GM06990 (cell line): ENCODE results near the gene HS6ST2.
A peak's percentile ranks its signal among the peaks of the same experiment; 100 is the strongest.

ENCODE experiments used
- DNase-seq: peaks from one replicate; pipeline ENCODE4 v3.0.0-alpha.2; 2011; ENCODE audit not compliant: insufficient read length; ENCODE audit errors: extremely low read depth
- H3K27me3 ChIP-seq: replicated peaks from 2 replicates; pipeline ENCODE4 v1.6.0; 2011; ENCODE audit warnings: low read length; ENCODE audit not compliant: control insufficient read depth, insufficient read depth
- H3K36me3 ChIP-seq: 2 replicates; pipeline ENCODE4 v1.5.1; 2011; ENCODE audit warnings: low read length; ENCODE audit not compliant: control insufficient read depth, insufficient read depth
- H3K4me3 ChIP-seq: replicated peaks from 2 replicates; pipeline ENCODE4 v1.5.1; 2011; ENCODE audit warnings: low read depth, mild to moderate bottlenecking, control low read depth, low read length
- TF ChIP-seq, protein P1 (sequence below): IDR thresholded peaks from 2 replicates; pipeline ENCODE4 v1.5.1; 2011; ENCODE audit warnings: low read length, control low read depth, mild to moderate bottlenecking, inconsistent platforms; ENCODE audit not compliant: insufficient read depth, poor library complexity, severe bottlenecking

Gene HS6ST2

DNA sequence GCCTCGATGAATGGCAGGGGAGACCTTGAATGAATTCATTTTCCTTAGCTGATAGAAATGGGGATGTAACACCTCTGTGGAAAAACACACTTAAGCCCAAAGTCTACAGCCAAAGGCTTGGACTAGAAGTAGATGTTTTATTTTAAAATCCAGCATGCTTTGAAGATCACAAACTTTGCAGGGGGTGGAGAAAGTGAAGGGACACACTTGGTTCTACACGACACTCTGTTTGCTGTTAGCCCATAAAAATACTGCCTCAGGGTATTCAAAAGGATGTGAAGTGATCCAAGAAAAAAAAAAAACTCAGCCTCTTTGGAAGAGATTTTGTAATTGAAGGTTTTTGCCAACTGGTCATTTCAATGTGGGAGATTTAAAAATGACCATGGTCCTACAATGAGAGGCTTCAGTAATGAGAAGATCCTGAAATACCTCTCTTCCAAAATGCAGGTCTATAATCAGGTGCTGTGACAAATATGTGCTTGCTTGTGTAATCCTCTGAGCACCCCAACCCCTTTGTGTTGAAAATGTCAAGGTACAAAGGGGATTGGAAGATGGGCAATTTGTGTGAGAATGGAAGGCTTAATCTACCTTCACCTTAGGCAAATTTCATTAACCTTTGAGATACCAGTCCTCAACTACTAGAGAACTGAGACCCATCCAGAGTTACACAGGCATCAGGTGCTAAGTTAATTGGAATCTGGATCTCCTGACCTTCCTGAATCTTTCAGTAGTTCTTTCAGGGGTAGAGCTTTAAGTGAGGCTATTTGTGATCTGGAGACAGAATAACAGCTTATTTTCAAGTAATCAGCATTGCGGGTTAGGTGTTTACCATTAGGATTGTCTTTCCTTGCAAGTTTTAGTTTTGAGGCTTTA lies 82.5 kb downstream of the HS6ST2 start:
- TF ChIP-seq, protein P1, sequence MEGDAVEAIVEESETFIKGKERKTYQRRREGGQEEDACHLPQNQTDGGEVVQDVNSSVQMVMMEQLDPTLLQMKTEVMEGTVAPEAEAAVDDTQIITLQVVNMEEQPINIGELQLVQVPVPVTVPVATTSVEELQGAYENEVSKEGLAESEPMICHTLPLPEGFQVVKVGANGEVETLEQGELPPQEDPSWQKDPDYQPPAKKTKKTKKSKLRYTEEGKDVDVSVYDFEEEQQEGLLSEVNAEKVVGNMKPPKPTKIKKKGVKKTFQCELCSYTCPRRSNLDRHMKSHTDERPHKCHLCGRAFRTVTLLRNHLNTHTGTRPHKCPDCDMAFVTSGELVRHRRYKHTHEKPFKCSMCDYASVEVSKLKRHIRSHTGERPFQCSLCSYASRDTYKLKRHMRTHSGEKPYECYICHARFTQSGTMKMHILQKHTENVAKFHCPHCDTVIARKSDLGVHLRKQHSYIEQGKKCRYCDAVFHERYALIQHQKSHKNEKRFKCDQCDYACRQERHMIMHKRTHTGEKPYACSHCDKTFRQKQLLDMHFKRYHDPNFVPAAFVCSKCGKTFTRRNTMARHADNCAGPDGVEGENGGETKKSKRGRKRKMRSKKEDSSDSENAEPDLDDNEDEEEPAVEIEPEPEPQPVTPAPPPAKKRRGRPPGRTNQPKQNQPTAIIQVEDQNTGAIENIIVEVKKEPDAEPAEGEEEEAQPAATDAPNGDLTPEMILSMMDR = no peak
- Histone ChIP-seq H3K36me3 (no peaks in the 10 kb centered on the region), H3K27me3 (no peaks in the 10 kb centered on the region), H3K4me3 (no peak overlapping the region)
- DNase-seq = no peak

DNA sequence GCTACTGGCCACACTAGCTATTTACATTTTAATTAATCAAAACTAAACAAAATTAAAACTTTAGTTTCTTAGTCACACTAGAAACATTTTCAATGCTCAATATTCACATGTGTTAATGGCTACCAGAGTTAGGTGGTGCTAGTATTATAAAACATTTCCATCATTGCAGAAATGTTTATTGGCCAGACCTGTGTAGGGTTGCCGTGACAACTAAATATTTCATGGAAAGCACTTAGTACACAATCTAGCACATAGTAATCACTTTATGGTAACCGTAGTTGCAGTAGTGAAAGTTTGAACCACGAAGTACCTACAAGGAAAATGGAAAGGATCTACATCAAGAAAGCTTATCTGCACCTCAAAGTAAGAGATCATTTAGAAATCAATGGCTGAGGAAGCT lies 95.9 kb downstream of the HS6ST2 start:
- no peaks in the 10 kb centered on the region for H3K27me3 ChIP-seq
- TF ChIP-seq, protein P1 = no peak

DNA sequence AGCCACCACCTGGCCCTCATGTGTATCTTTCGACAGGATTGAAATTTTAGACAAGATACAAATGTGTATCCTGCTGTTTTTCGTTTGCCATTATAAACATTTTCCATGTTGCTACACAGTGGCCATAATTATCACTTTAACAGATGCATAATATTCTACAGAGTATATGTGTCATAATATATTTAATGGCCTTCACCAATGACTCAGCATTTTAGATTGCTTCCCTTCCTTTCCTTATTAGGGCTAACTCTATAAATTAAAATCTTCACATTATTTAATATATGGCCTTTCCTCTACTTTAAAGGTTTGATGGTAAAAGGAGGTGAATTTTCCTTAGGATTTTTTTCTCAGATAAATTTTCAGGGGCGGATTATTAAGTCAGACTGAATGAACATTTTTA lies 97.4 kb downstream of the HS6ST2 start:
- no peak for DNase-seq

More for the DNA sequence above, 95.9 kb downstream of the HS6ST2 start:
- Histone ChIP-seq H3K4me3 (no peak overlapping the region), H3K36me3 (no peaks in the 10 kb centered on the region)
- DNase-seq = no peak

DNA sequence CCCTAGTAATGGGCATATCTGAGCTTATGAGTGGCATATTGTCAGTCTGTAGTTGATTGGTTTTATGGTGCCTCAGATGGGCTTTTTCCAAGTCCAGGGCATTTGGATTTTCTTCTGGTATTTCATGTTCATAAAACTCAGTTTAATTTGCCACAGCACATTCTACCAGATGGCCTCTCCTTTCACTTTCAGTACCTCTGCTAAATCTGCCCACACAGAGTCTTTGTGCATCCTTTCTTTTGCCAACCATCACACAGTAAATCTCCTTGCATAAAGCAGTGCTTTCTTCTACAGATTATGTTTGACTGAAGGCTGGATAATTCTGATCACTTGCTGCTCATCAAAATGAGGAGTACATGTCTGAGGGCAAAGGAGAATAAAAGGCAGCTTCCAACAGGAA lies 98.2 kb downstream of the HS6ST2 start:
- no peaks in the 10 kb centered on the region for H3K27me3 ChIP-seq
- no peaks in the 10 kb centered on the region for H3K36me3 ChIP-seq
- TF ChIP-seq, protein P1 = no peak
- no peak for DNase-seq
- H3K4me3 ChIP-seq = no peak overlapping the region

More for the DNA sequence above, 97.4 kb downstream of the HS6ST2 start:
- TF ChIP-seq, protein P1 = no peak
- Histone ChIP-seq H3K4me3 (no peak overlapping the region), H3K36me3 (no peaks in the 10 kb centered on the region), H3K27me3 (no peaks in the 10 kb centered on the region)

DNA sequence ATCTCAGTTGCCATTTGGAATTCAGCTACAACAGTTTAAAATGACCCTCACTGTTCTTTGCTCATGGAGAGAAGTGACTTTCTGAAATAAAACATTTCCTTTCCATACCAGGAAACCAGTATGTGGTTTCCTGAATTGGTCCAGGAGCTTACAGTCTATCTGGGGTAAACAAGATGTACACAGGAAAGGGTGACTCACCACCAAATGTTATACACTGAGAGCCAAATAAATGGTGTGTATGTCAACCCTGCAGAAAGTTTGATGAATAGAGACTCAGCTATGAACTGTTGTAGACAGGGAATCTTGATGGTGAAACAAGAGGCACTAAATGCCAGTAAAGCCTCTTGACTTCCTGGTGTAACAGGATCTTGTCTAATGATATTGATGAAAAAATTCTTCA lies 100.4 kb downstream of the HS6ST2 start:
- DNase-seq = no peak
- TF ChIP-seq, protein P1 = no peak
- H3K27me3 ChIP-seq = no peaks in the 10 kb centered on the region
- no peaks in the 10 kb centered on the region for H3K36me3 ChIP-seq
- no peak overlapping the region for H3K4me3 ChIP-seq

DNA sequence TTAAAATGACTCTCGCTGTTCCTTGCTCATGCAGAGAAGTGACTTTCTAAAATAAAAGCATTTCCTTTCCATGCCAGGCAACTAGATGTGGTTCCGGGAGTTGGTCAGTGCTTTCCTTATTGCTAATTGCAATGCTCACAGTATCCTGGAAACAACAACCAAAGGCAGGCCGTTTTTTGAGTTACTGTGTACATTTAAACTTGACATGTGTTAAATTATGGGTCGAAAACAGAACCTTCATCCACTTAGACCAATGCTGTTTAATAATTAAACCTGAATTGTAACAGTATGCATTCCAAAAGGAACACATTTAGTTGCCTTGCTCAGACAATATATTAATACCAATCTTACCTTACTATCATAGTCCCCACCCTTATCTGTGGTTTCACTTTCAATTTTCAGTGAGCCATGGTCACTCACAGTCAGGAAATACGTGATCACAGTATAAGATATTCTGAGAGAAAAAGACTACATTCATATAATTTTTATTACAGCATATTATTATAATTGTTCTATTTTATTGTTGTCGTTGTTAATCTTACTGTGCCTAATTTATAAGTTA lies 102.6 kb downstream of the HS6ST2 start:
- peak; percentile 2 for DNase-seq
- H3K36me3 ChIP-seq = no peaks in the 10 kb centered on the region
- H3K27me3 ChIP-seq = no peaks in the 10 kb centered on the region
- TF ChIP-seq, protein P1 = no peak
- H3K4me3 ChIP-seq = no peak overlapping the region; the same call in 1 of the 2 replicates
